Chondrocyte (in vitro differentiated cells): ENCODE measurements around the gene DOCK3. TPM values are rescaled to one million over a fixed set of nuclear protein-coding genes. Genes with fewer than 3 reads are reported as not detected.

Source experiments
- DNase-seq: peaks from one replicate; pipeline ENCODE4 v3.0.0; 2021; ENCODE audit warnings: mixed read lengths, low spot score
- H3K27ac Mint-ChIP-seq: one replicate; pipeline ENCODE4 v1.8.0; 2021; ENCODE audit warnings: mild to moderate bottlenecking, moderate library complexity, mixed read lengths; ENCODE audit not compliant: unreplicated experiment
- H3K27me3 Mint-ChIP-seq: 2 replicates; pipeline ENCODE4 v1.8.0; 2021; ENCODE audit warnings: low read depth, mixed read lengths
- H3K36me3 Mint-ChIP-seq: 2 replicates; pipeline ENCODE4 v1.8.0; 2021; ENCODE audit warnings: low read depth, mixed read lengths
- H3K4me1 Mint-ChIP-seq: 2 replicates; pipeline ENCODE4 v1.8.0; 2021; ENCODE audit warnings: low read depth, mild to moderate bottlenecking, mixed read lengths
- H3K4me3 Mint-ChIP-seq: one replicate; pipeline ENCODE4 v1.8.0; 2021; ENCODE audit warnings: mild to moderate bottlenecking, moderate library complexity, mixed read lengths; ENCODE audit not compliant: unreplicated experiment
- H3K9me3 Mint-ChIP-seq: 2 replicates; pipeline ENCODE4 v1.8.0; 2021; ENCODE audit warnings: low read depth, mixed read lengths
- total RNA-seq: library from RNA; stranded (reverse); gene quantifications from 3 replicates; pipeline ENCODE4 v1.2.1, GENCODE V29; 2021
- TF ChIP-seq, protein P1 (sequence below): fragments of 200-600 bp; sonication (generic); IDR thresholded peaks from 2 replicates; pipeline ENCODE4 v1.5.0; 2021; ENCODE audit warnings: antibody characterized with exemption, mild to moderate bottlenecking, moderate library complexity

The DOCK3 gene
- total RNA-seq, 1 donor from 2014 or later, result 0.25 TPM

- no peaks in the 10 kb centered on the region for H3K27me3 Mint-ChIP-seq
- no peak for DNase-seq
- H3K4me1 Mint-ChIP-seq, result peaks cover 21% of the 10 kb centered on the region
- no peaks in the 10 kb centered on the region for H3K9me3 Mint-ChIP-seq
- H3K36me3 Mint-ChIP-seq, result no peaks in the 10 kb centered on the region
- TF ChIP-seq, protein P1, sequence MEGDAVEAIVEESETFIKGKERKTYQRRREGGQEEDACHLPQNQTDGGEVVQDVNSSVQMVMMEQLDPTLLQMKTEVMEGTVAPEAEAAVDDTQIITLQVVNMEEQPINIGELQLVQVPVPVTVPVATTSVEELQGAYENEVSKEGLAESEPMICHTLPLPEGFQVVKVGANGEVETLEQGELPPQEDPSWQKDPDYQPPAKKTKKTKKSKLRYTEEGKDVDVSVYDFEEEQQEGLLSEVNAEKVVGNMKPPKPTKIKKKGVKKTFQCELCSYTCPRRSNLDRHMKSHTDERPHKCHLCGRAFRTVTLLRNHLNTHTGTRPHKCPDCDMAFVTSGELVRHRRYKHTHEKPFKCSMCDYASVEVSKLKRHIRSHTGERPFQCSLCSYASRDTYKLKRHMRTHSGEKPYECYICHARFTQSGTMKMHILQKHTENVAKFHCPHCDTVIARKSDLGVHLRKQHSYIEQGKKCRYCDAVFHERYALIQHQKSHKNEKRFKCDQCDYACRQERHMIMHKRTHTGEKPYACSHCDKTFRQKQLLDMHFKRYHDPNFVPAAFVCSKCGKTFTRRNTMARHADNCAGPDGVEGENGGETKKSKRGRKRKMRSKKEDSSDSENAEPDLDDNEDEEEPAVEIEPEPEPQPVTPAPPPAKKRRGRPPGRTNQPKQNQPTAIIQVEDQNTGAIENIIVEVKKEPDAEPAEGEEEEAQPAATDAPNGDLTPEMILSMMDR, result no peak
- no peak overlapping the region for H3K4me3 Mint-ChIP-seq
- H3K27ac Mint-ChIP-seq, result no peak overlapping the region
Measured at GRCh38 chr3:51381333-51381705, 706.6 kb downstream of the DOCK3 start.

DNA sequence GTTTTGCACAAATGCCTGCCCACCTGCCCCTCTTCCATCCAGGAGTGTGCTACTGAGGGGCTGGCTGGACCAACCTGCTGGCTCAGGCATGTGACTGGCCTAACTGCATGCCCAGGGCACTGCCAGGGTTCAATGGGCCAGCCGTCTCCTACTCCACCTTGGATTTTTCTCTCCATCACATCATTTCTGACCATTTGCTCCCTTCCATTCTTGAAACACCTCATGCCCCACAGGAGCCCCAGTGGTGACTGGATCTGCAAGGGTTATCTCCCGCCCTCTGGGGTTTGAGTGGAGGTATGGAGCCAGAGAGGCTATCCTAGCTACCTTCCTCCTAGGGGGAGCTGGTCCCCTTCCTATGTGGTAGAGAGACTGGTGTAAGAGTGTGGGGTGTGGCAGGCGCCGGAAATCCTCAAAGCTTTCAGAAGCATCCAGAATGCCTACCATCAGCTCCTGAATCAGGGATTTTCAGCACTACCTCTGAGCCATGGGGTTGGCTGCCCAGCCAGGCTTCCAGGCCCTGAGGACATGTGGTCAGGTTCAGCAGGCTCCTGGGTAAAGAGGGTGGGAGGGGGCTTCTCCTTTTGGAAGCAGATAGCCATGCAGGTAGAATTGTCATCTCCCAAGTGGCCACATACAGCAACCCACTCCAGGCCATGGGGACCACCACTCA lies 707.5 kb downstream of the DOCK3 start:
- H3K9me3 Mint-ChIP-seq, result no peaks in the 10 kb centered on the region
- DNase-seq, result no peak
- H3K27me3 Mint-ChIP-seq, result no peaks in the 10 kb centered on the region
- no peaks in the 10 kb centered on the region for H3K36me3 Mint-ChIP-seq
- H3K27ac Mint-ChIP-seq, result no peak overlapping the region
- H3K4me1 Mint-ChIP-seq, result peaks cover 29% of the 10 kb centered on the region
- TF ChIP-seq, protein P1, result no peak
- H3K4me3 Mint-ChIP-seq, result no peak overlapping the region

DNA sequence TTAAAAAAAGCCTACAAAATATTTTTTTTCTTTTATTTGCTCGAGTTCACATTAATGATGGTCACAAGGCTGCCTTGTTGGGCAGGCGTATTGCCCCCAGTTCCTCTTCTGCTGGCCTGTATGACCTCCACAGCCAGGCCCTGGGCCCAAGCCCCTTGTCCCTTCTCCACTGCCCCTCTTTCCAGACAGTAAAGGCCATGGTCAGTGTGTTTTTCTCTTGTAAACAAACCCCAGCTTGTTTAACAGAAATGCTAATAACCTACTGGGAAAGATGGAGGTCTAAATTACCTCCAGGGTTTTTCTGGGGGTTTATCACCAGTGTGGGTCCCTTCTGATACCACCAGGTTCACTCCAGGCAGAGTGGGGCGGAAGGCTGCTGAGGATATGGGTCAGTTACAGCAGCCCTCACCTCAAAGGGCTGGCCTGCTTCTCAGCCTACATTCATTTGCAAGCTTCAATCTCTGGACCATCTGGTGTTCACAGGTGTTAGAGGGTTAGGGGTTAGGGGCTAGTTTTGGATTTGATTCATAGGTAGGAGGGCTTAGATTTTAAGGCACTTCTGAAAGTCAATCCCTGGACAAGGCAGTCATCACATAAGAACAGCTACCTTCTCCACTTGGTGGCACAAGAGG lies 708.3 kb downstream of the DOCK3 start:
- Mint-ChIP-seq H3K4me1 (peaks cover 37% of the 10 kb centered on the region), H3K27ac (no peak overlapping the region), H3K9me3 (no peaks in the 10 kb centered on the region), H3K27me3 (no peaks in the 10 kb centered on the region), H3K4me3 (peak overlapping the region; percentile 20), H3K36me3 (peaks cover 2% of the 10 kb centered on the region)
- TF ChIP-seq, protein P1, result no peak
- no peak for DNase-seq

- H3K27ac Mint-ChIP-seq, result peak overlapping the region; percentile 98
- DNase-seq, result peak; percentile 84
- no peaks in the 10 kb centered on the region for H3K9me3 Mint-ChIP-seq
- H3K4me1 Mint-ChIP-seq, result peaks cover 41% of the 10 kb centered on the region
- H3K4me3 Mint-ChIP-seq, result peak overlapping the region; percentile 97
- TF ChIP-seq, protein P1, result no peak
- H3K36me3 Mint-ChIP-seq, result peaks cover 5% of the 10 kb centered on the region
- no peaks in the 10 kb centered on the region for H3K27me3 Mint-ChIP-seq
Measured at GRCh38 chr3:51384055-51384725, 709.5 kb downstream of the DOCK3 start.

DNA sequence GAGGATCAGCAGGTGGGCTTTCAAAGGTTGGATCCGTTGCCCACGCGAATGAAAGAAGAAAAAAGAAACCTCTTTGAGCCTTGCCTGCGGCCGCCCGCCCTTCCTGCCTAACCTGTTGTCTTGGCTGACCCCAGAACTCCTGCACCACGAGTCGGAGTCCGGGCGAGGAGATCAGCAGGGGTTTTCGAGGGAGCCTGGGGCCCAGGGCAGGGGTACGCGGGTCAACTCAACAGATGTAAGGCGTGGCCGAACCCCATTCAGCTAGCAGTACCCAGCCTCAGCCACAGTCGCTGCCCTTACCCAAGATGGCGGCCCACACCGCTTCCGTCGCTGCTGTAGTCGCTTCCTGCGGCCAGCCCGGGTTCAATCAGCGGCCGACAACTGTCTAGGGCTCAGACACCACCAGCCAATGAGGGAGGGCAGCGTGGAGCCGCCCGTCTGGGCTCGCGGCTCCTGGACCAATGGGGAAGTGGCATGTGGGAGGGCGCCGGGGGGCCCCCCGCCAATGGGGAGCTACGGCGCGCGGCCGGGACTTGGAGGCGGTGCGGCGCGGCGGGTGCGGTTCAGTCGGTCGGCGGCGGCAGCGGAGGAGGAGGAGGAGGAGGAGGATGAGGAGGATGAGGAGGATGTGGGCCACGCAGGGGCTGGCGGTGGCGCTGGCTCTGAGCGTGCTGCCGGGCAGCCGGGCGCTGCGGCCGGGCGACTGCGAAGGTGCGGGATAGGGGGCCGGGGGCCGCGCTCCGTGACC lies 710.2 kb downstream of the DOCK3 start, which contains the start of gene MANF:
Gene MANF (plus strand): TSS at position 566 of the 748 bp plus-strand sequence. CDS start 52 bp downstream, at position 618.
- Mint-ChIP-seq H3K4me3 (peak within 1 kb of the TSS; percentile 97), H3K36me3 (peaks cover 5% of the 10 kb centered on the region), H3K27ac (peak within 1 kb of the TSS; percentile 98), H3K4me1 (peaks cover 44% of the 10 kb centered on the region), H3K27me3 (no peaks in the 10 kb centered on the region), H3K9me3 (no peaks in the 10 kb centered on the region)
- TF ChIP-seq, protein P1, result no peak
- DNase-seq, result peak; percentile 99
